PC-9 (cell line): ENCODE results near the gene PMPCB. TPM values are rescaled to one million over a fixed set of nuclear protein-coding genes. Genes with fewer than 3 reads are reported as not detected.
"Not testable (repeated sequence)": the region's sequence is repeated elsewhere in the genome, so short reads cannot be mapped to it uniquely, and the experiment has no call there.

Experiments used
- BruUV-seq: library from RNA; stranded (reverse); fragments of 400-500 nt; replicated peaks from 2 replicates; lab custom pipeline; 2021; lab: Mats Ljungman, UMichigan
- CTCF ChIA-PET: fragments of 300-600 bp; sonication (Branson Sonifier 250); formaldehyde crosslinking; loops from one replicate; lab custom pipeline; 2022; ENCODE audit warnings: antibody characterized with exemption; lab: Charles Lee
- POLR2A ChIA-PET: fragments of 300-600 bp; sonication (Branson Sonifier 250); formaldehyde crosslinking; loops from one replicate; lab custom pipeline; 2022; ENCODE audit warnings: antibody characterized with exemption; ENCODE audit not compliant: unreplicated experiment; lab: Charles Lee
- DNase-seq, 2 experiments: peaks; one replicate each; pipeline versions ENCODE4 v3.0.0 to v3.0.0-alpha.2; 2015 to 2022; ENCODE audit warnings: mixed read lengths in 1 of 2
- H2AFZ ChIP-seq: fragments of 200-600 bp; sonication (generic); 2 replicates; pipeline ENCODE4 v1.8.1; 2017; ENCODE audit warnings: antibody characterized with exemption
- H3F3A ChIP-seq: fragments of 200-600 bp; sonication (generic); 2 replicates; pipeline ENCODE4 v1.8.1; 2017; ENCODE audit warnings: antibody characterized with exemption, mild to moderate bottlenecking, low read depth; ENCODE audit not compliant: insufficient read depth
- H3K27ac ChIP-seq: fragments of 200-600 bp; sonication (generic); 2 replicates; pipeline ENCODE4 v1.6.1; 2016; ENCODE audit warnings: mixed run types
- H3K27me3 ChIP-seq: fragments of 200-600 bp; sonication (generic); 2 replicates; pipeline ENCODE4 v1.6.1; 2016; ENCODE audit warnings: low read depth, mixed run types; ENCODE audit not compliant: insufficient read depth
- H3K36me3 ChIP-seq: fragments of 200-600 bp; sonication (generic); 2 replicates; pipeline ENCODE4 v1.6.1; 2016; ENCODE audit warnings: low read depth, mixed run types
- H3K4me1 ChIP-seq: fragments of 200-600 bp; sonication (generic); replicated peaks from 2 replicates; pipeline ENCODE4 v1.6.1; 2016; ENCODE audit warnings: mixed run types; ENCODE audit not compliant: insufficient read depth
- H3K4me2 ChIP-seq: fragments of 200-600 bp; sonication (generic); 2 replicates; pipeline ENCODE4 v1.6.1; 2017; ENCODE audit warnings: mixed run types
- H3K4me3 ChIP-seq: fragments of 200-600 bp; sonication (generic); 2 replicates; pipeline ENCODE4 v1.6.1; 2016; ENCODE audit warnings: mixed run types
- H3K79me2 ChIP-seq: fragments of 200-600 bp; sonication (generic); 2 replicates; pipeline ENCODE4 v1.6.1; 2017; ENCODE audit warnings: low read depth, mixed run types
- H3K9me2 ChIP-seq: fragments of 200-600 bp; sonication (generic); 2 replicates; pipeline ENCODE4 v1.8.1; 2017; ENCODE audit warnings: mild to moderate bottlenecking; ENCODE audit not compliant: insufficient read depth
- H3K9me3 ChIP-seq: fragments of 200-600 bp; sonication (generic); 2 replicates; pipeline ENCODE4 v1.8.1; 2016; ENCODE audit warnings: low read depth; ENCODE audit not compliant: insufficient read depth
- H4K20me1 ChIP-seq: fragments of 200-600 bp; sonication (generic); 2 replicates; pipeline ENCODE4 v1.8.1; 2017; ENCODE audit not compliant: insufficient read depth
- intact Hi-C: fragments of 100-400 bp; cut with micrococcal nuclease; formaldehyde crosslinking; loops from one replicate; pipeline ENCODE4 v1.10.0; 2022; ENCODE audit not compliant: unreplicated experiment
- total RNA-seq: library from RNA; stranded (reverse); gene quantifications from 2 replicates; pipeline ENCODE4 v1.2.3, GENCODE V29; 2021

PMPCB gene
- total RNA-seq, 1 experiment from 2014 or later: 78.1 TPM

GRCh38 chr7:103274867-103275266 is 22.4 kb upstream of the PMPCB start:
- H3K27ac ChIP-seq, H3K79me2 ChIP-seq, H3K4me2 ChIP-seq, BruUV-seq, H3K27me3 ChIP-seq, H3K9me2 ChIP-seq, H3K4me3 ChIP-seq, H4K20me1 ChIP-seq, H2AFZ ChIP-seq, intact Hi-C loops, H3K4me1 ChIP-seq, H3F3A ChIP-seq, POLR2A ChIA-PET, DNase-seq, CTCF ChIA-PET, H3K9me3 ChIP-seq, H3K36me3 ChIP-seq: not testable (repeated sequence)

- H3F3A ChIP-seq, intact Hi-C loops, H3K4me3 ChIP-seq, BruUV-seq, H4K20me1 ChIP-seq, H3K9me2 ChIP-seq, H3K79me2 ChIP-seq, DNase-seq, H3K4me2 ChIP-seq, H3K36me3 ChIP-seq, H2AFZ ChIP-seq, H3K27ac ChIP-seq, CTCF ChIA-PET, H3K4me1 ChIP-seq, H3K9me3 ChIP-seq: not testable (repeated sequence)
- POLR2A ChIA-PET: interaction anchor here (0.5 kb wide), 1 partner anchor 684 kb away, joined by 3 read pairs; no protein-coding TSS in a partner anchor
- H3K27me3 ChIP-seq: peaks cover 20% of the 10 kb centered on the region
Observed at GRCh38 chr7:103278195-103278594, 19.0 kb upstream of the PMPCB start.

- peak in 1 of 2 experiments; percentile 20 for DNase-seq
- CTCF ChIA-PET, POLR2A ChIA-PET, H3K9me2 ChIP-seq, H3K4me1 ChIP-seq, intact Hi-C loops, H3K79me2 ChIP-seq, H4K20me1 ChIP-seq, H3K36me3 ChIP-seq, H3K9me3 ChIP-seq, H3K27ac ChIP-seq, H3F3A ChIP-seq, BruUV-seq: not testable (repeated sequence)
- H3K27me3 ChIP-seq: peaks cover 20% of the 10 kb centered on the region
- H3K4me2 ChIP-seq: peak overlapping the region; percentile 65
- H2AFZ ChIP-seq: 0 out of 2 replicates have a peak overlapping the region, but pooled peaks have one; percentile 39
- H3K4me3 ChIP-seq: peak overlapping the region; percentile 38; the same call in 1 of the 2 replicates
Observed at GRCh38 chr7:103279636-103279962, 17.6 kb upstream of the PMPCB start.

GRCh38 chr7:103279963-103280802 is 17.1 kb upstream of the PMPCB start:
- POLR2A ChIA-PET, H3K4me1 ChIP-seq, intact Hi-C loops, H3K36me3 ChIP-seq, H3K9me3 ChIP-seq, CTCF ChIA-PET, H4K20me1 ChIP-seq, BruUV-seq, H3K79me2 ChIP-seq, H3K27ac ChIP-seq, H3K9me2 ChIP-seq, H3F3A ChIP-seq: not testable (repeated sequence)
- Histone ChIP-seq H3K4me2 (peak overlapping the region; percentile 65), H2AFZ (0 out of 2 replicates have a peak overlapping the region, but pooled peaks have one; percentile 39), H3K4me3 (peak overlapping the region; percentile 38; the same call in 1 of the 2 replicates), H3K27me3 (peaks cover 20% of the 10 kb centered on the region)
- DNase-seq: peak in 1 of 2 experiments; percentile 52

- H2AFZ ChIP-seq, H3K36me3 ChIP-seq, H3K4me3 ChIP-seq, H3K27ac ChIP-seq, DNase-seq, BruUV-seq, H3K4me2 ChIP-seq, H3K79me2 ChIP-seq, CTCF ChIA-PET, H3F3A ChIP-seq, H3K9me2 ChIP-seq, POLR2A ChIA-PET, H3K4me1 ChIP-seq, H4K20me1 ChIP-seq, intact Hi-C loops, H3K9me3 ChIP-seq: not testable (repeated sequence)
- peaks cover 20% of the 10 kb centered on the region for H3K27me3 ChIP-seq
Observed at GRCh38 chr7:103280803-103281155, 16.5 kb upstream of the PMPCB start.
